Body of pancreas (tissue), 4 donors: ENCODE measurements around the gene LIPM. TPM values are rescaled to one million over a fixed set of nuclear protein-coding genes. Genes with fewer than 3 reads are reported as not detected.
A peak's percentile ranks its signal among the peaks of the same experiment; 100 is the strongest.

Experiments
- ATAC-seq: fragments of 150-250 bp; one replicate; pipeline ENCODE4 v1.9.1; 2016
- DNase-seq, 4 donors: peaks; one replicate each; pipeline ENCODE4 v3.0.0-alpha.2; 2019
- H3K27ac ChIP-seq, 4 donors: fragments of 200-600 bp; sonication (generic); 1 replicate in 3 of 4; 2 replicates in 1 of 4; pipeline versions ENCODE4 v1.5.1 to v1.6.1; 2016 to 2019; ENCODE audit warnings: mild to moderate bottlenecking in 1 of 4, mixed read lengths in 1 of 4, moderate library complexity in 1 of 4
- H3K27me3 ChIP-seq, 2 donors: fragments of 200-600 bp; sonication (generic); one replicate each; pipeline ENCODE4 v1.6.0; 2016; ENCODE audit warnings: mild to moderate bottlenecking in 1 of 2
- H3K36me3 ChIP-seq, 2 donors: fragments of 200-600 bp; sonication (generic); replicated peaks in 1 of 2; 2 replicates each; pipeline ENCODE4 v1.5.1; 2016; ENCODE audit warnings: low read depth in 2 of 2; ENCODE audit not compliant: insufficient read depth in 1 of 2
- H3K4me1 ChIP-seq: fragments of 200-600 bp; sonication (generic); one replicate; pipeline ENCODE4 v1.6.0; 2016
- H3K4me3 ChIP-seq, 2 donors: fragments of 200-600 bp; sonication (generic); 1 replicate in 1 of 2; 2 replicates in 1 of 2; pipeline ENCODE4 v1.5.1; 2016 to 2019
- H3K9me3 ChIP-seq, 3 donors: fragments of 200-600 bp; sonication (generic); 1 replicate in 2 of 3; 2 replicates in 1 of 3; pipeline ENCODE4 v1.5.1; 2016
- POLR2A ChIP-seq, 3 donors: fragments of 450-650 bp; IDR thresholded peaks; one replicate each; pipeline ENCODE4 v1.6.1; 2016; ENCODE audit warnings: antibody characterized with exemption in 3 of 3, mild to moderate bottlenecking in 2 of 3
- WGBS, 2 donors: methylation state at CpG; one replicate each; pipeline ENCODE4 v1.1.5; 2017; 5-methylcytosine and 5-hydroxymethylcytosine counted together
- intact Hi-C: fragments of 100-400 bp; cut with DNase I; formaldehyde crosslinking; loops from one replicate; pipeline ENCODE4 v1.15.1; 2023
- total RNA-seq, 2 donors: library from RNA; depleted of rRNA; stranded (reverse); fragments of >200 nt; gene quantifications; one replicate each; pipeline ENCODE4 v1.1.0, GENCODE V29; 2016
- TF ChIP-seq, protein P1 (sequence below), 7 experiments: fragments of 450-650 bp in 4 of 7; fragments of 200-600 bp in 3 of 7; sonication (generic) in 3 of 7; IDR thresholded peaks; one replicate each; pipeline ENCODE4 v1.5.1; 2016 to 2019; ENCODE audit warnings: antibody characterized with exemption in 7 of 7

The LIPM gene
- total RNA-seq, 2 donors from 2014 or later = not detected

DNA sequence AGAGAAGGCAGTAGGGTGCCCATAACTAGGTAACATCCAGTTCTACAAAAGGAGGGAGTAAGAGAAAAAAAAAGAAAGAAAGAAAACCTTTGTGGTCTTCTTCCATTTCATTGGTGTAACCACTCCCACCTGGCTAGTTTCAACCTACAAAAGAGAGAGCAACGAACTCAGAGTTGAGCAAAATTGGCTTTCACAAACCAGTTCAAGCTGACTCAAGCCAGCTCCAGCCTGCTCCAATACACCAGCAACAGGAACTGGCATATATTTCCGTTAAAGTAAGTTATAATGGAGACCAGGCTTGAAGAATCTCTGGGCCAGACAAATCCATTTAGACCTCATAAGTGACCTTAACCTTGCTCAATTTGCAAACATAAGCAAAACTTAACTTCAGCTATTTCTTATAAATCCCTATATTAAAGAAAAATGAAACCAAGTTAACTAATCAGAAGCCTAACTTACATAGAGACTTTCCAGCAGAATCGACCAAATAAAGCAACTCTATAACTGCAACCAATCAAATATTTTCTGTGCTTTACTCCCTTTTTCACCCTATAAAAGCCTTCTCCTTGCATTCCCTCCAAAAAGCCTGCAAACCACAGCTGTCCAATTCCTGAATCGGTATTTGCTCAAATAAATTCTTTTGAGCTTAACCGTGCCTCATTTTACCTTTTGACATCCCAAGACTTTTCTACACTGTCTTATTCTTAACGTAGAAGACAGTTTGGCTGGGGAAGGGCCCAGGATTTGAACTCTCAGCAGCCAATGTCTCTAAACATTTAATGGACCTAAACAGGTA, 39.0 kb downstream of the LIPM start:
- Histone ChIP-seq H3K9me3 (no peaks in the 10 kb centered on the region), H3K4me1 (peaks cover 29% of the 10 kb centered on the region), H3K27ac (peak overlapping the region; percentile 35 to 74 (median 58)), H3K27me3 (no peaks in the 10 kb centered on the region), H3K4me3 (no peak overlapping the region), H3K36me3 (no peaks in the 10 kb centered on the region)
- TF ChIP-seq, protein P1, sequence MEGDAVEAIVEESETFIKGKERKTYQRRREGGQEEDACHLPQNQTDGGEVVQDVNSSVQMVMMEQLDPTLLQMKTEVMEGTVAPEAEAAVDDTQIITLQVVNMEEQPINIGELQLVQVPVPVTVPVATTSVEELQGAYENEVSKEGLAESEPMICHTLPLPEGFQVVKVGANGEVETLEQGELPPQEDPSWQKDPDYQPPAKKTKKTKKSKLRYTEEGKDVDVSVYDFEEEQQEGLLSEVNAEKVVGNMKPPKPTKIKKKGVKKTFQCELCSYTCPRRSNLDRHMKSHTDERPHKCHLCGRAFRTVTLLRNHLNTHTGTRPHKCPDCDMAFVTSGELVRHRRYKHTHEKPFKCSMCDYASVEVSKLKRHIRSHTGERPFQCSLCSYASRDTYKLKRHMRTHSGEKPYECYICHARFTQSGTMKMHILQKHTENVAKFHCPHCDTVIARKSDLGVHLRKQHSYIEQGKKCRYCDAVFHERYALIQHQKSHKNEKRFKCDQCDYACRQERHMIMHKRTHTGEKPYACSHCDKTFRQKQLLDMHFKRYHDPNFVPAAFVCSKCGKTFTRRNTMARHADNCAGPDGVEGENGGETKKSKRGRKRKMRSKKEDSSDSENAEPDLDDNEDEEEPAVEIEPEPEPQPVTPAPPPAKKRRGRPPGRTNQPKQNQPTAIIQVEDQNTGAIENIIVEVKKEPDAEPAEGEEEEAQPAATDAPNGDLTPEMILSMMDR (IDR thresholded peaks at IDR 0.05) = no peak
- no peak for TF ChIP-seq POLR2A (IDR thresholded peaks at IDR 0.05)
- WGBS, 2 donors = 81% methylated on average over 6 of the region's 6 CpGs
- no peak for ATAC-seq
- DNase-seq = peak in 2 of 4 donors; percentile 30 to 42
- intact Hi-C loops = no loop called here

GRCh38 chr10:88843171-88843570, 40.6 kb downstream of the LIPM start:
- Histone ChIP-seq H3K9me3 (no peaks in the 10 kb centered on the region), H3K27me3 (no peaks in the 10 kb centered on the region), H3K27ac (no peak overlapping the region), H3K36me3 (no peaks in the 10 kb centered on the region), H3K4me3 (no peak overlapping the region), H3K4me1 (peaks cover 29% of the 10 kb centered on the region)
- DNase-seq (no peak), ATAC-seq (no peak)
- WGBS, 2 donors = 88 to 93% methylated on average over 4 of the region's 4 CpGs
- intact Hi-C loops = no loop called here
- TF ChIP-seq POLR2A (IDR thresholded peaks at IDR 0.05) = no peak
- TF ChIP-seq, protein P1 (IDR thresholded peaks at IDR 0.05) = no peak

GRCh38 chr10:88848499-88848898, 46.0 kb downstream of the LIPM start:
- no peak overlapping the region for H3K4me3 ChIP-seq
- no peaks in the 10 kb centered on the region for H3K9me3 ChIP-seq
- no peaks in the 10 kb centered on the region for H3K27me3 ChIP-seq
- intact Hi-C loops = no loop called here
- peaks cover 19% of the 10 kb centered on the region for H3K4me1 ChIP-seq
- WGBS, 2 donors = 28 to 31% methylated on average over 1 of the region's 1 CpG
- ATAC-seq (no peak), DNase-seq (no peak)
- TF ChIP-seq POLR2A (IDR thresholded peaks at IDR 0.05) = no peak
- peak overlapping the region in 1 of 4 donors; percentile 22 for H3K27ac ChIP-seq
- no peaks in the 10 kb centered on the region for H3K36me3 ChIP-seq

- no peak for ATAC-seq
- DNase-seq = no peak
- Histone ChIP-seq H3K4me1 (peaks cover 20% of the 10 kb centered on the region), H3K9me3 (no peaks in the 10 kb centered on the region), H3K27me3 (no peaks in the 10 kb centered on the region), H3K4me3 (no peak overlapping the region), H3K27ac (no peak overlapping the region), H3K36me3 (no peaks in the 10 kb centered on the region)
- TF ChIP-seq, protein P1 (IDR thresholded peaks at IDR 0.05) = no peak
- TF ChIP-seq POLR2A (IDR thresholded peaks at IDR 0.05) = no peak
- intact Hi-C loops = no loop called here
- 87 to 92% methylated on average over 1 of the region's 1 CpG for WGBS, 2 donors
These were observed 46.7 kb downstream of the LIPM start for GRCh38 chr10:88849234-88849633.

DNA sequence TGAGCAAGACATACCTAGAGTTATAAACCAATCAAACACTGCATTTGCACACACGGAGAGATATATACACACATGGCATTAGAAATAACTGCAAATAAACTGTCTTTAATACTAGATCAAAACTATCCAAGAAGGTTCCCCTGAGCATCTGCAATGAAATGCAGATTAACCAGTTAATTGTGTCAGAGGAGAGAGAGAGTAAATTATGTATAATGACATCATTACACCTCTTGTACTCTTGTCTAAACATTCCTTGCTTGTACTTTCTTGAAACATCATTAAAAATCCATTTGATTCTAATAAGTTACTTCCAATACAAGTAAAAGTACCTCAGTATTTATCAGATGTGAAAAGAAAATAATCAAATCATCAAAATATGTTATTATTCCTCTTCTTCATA, 48.2 kb downstream of the LIPM start:
- no peaks in the 10 kb centered on the region for H3K27me3 ChIP-seq
- H3K4me1 ChIP-seq = peaks cover 26% of the 10 kb centered on the region
- H3K4me3 ChIP-seq = no peak overlapping the region
- WGBS, 2 donors = 76 to 84% methylated on average over 1 of the region's 1 CpG
- no peak for ATAC-seq
- H3K36me3 ChIP-seq = no peaks in the 10 kb centered on the region
- DNase-seq = no peak
- TF ChIP-seq, protein P1 (IDR thresholded peaks at IDR 0.05) = no peak
- no peak for TF ChIP-seq POLR2A (IDR thresholded peaks at IDR 0.05)
- no peaks in the 10 kb centered on the region for H3K9me3 ChIP-seq
- peak overlapping the region in 1 of 4 donors; percentile 26 for H3K27ac ChIP-seq
- intact Hi-C loops = no loop called here
